ENCODE results near the gene CA12. TPM values are rescaled to one million over a fixed set of nuclear protein-coding genes. Genes with fewer than 3 reads are reported as not detected.
"Not testable (repeated sequence)": the region's sequence is repeated elsewhere in the genome, so short reads cannot be mapped to it uniquely, and the experiment has no call there.

The CA12 gene
- total RNA-seq, 1 donor from 2014 or later = 0.28 TPM

GRCh38 chr15:63339836-63340235 lies 41.8 kb downstream of the CA12 start:
- ATAC-seq = no peak
- no peak for DNase-seq (ENCODE audit: low spot score)

GRCh38 chr15:63339006-63339766 lies 42.5 kb downstream of the CA12 start:
- DNase-seq (ENCODE audit: low spot score) (no peak), ATAC-seq (no peak)

- DNase-seq (ENCODE audit: low spot score) (no peak), ATAC-seq (no peak)
Measured at GRCh38 chr15:63338170-63338569, 43.5 kb downstream of the CA12 start.

- no peak for DNase-seq (ENCODE audit: low spot score)
- no peak for ATAC-seq
Measured at GRCh38 chr15:63337046-63337445, 44.6 kb downstream of the CA12 start.

GRCh38 chr15:63335543-63336240 lies 46.0 kb downstream of the CA12 start:
- DNase-seq (ENCODE audit: low spot score) = peak; percentile 18
- ATAC-seq = no peak

- DNase-seq (ENCODE audit: low spot score) = no peak
- ATAC-seq = no peak
Measured at GRCh38 chr15:63334821-63335220, 46.8 kb downstream of the CA12 start.

GRCh38 chr15:63332367-63333124 lies 49.1 kb downstream of the CA12 start:
- DNase-seq (ENCODE audit: low spot score) (no peak), ATAC-seq (no peak)

GRCh38 chr15:63331456-63331855 lies 50.2 kb downstream of the CA12 start:
- DNase-seq (ENCODE audit: low spot score) (no peak), ATAC-seq (no peak)

GRCh38 chr15:63330926-63331325 lies 50.7 kb downstream of the CA12 start:
- DNase-seq (ENCODE audit: low spot score) = no peak

GRCh38 chr15:63329567-63330350 lies 51.9 kb downstream of the CA12 start:
- DNase-seq (ENCODE audit: low spot score) (peak; percentile 27), ATAC-seq (no peak)

More at GRCh38 chr15:63330926-63331325, 50.7 kb downstream of the CA12 start:
- ATAC-seq = no peak

GRCh38 chr15:63327648-63328421 lies 53.8 kb downstream of the CA12 start:
- ATAC-seq (no peak), DNase-seq (ENCODE audit: low spot score) (no peak)

- ATAC-seq = no peak
- DNase-seq (ENCODE audit: low spot score) = no peak
Measured at GRCh38 chr15:63324770-63325169, 56.9 kb downstream of the CA12 start.

GRCh38 chr15:63323798-63324563 lies 57.7 kb downstream of the CA12 start:
- no peak for ATAC-seq
- DNase-seq (ENCODE audit: low spot score) = no peak

- no peak for DNase-seq (ENCODE audit: low spot score)
- no peak for ATAC-seq
Measured at GRCh38 chr15:63322541-63322940, 59.1 kb downstream of the CA12 start.

- no peak for ATAC-seq
- no peak for DNase-seq (ENCODE audit: low spot score)
Measured at GRCh38 chr15:63321462-63321861, 60.2 kb downstream of the CA12 start.

- ATAC-seq; DNase-seq (ENCODE audit: low spot score): not testable (repeated sequence)
Measured at GRCh38 chr15:63320981-63321380, 60.7 kb downstream of the CA12 start.

- not testable (repeated sequence) for DNase-seq (ENCODE audit: low spot score); ATAC-seq
Measured at GRCh38 chr15:63320446-63320845, 61.2 kb downstream of the CA12 start.

GRCh38 chr15:63319065-63319464 lies 62.6 kb downstream of the CA12 start:
- ATAC-seq (no peak), DNase-seq (ENCODE audit: low spot score) (no peak)

GRCh38 chr15:63318344-63318743 lies 63.3 kb downstream of the CA12 start:
- ATAC-seq = no peak
- DNase-seq (ENCODE audit: low spot score) = no peak
